Naive thymus-derived CD4-positive, alpha-beta T cell (primary cell): ENCODE data around the gene AFG3L2. TPM values are rescaled to one million over a fixed set of nuclear protein-coding genes. Genes with fewer than 3 reads are reported as not detected.

Source experiments
- ATAC-seq: fragments of 150-1000 bp; cut with Tn5 transposase; 2 replicates; pipeline ENCODE4 v1.10.0; 2021; ENCODE audit warnings: mild to moderate bottlenecking, moderate library complexity
- CTCF ChIA-PET: fragments of 350-600 bp; sonication (Branson Sonifier 250); formaldehyde crosslinking; loops from one replicate; lab custom pipeline; 2021; ENCODE audit warnings: antibody characterized with exemption; lab: Charles Lee
- POLR2A ChIA-PET: fragments of 350-600 bp; sonication (Branson Sonifier 250); formaldehyde crosslinking; loops from one replicate; lab custom pipeline; 2021; ENCODE audit warnings: antibody characterized with exemption, inconsistent platforms; lab: Charles Lee
- DNase-seq, 9 donors: peaks; one replicate each; pipeline versions ENCODE4 v3.0.0 to v3.0.0-alpha.2; 2020 to 2022; ENCODE audit warnings: mixed read lengths in 1 of 9
- H3K27ac ChIP-seq: one replicate; pipeline ENCODE4 v1.7.0; 2013; ENCODE audit warnings: mild to moderate bottlenecking, low read depth, low read length, moderate library complexity
- H3K27me3 ChIP-seq, 2 donors: one replicate each; pipeline ENCODE4 v1.7.0; 2013; ENCODE audit warnings: low read length in 2 of 2, mild to moderate bottlenecking in 2 of 2, moderate library complexity in 2 of 2; ENCODE audit not compliant: control insufficient read depth in 2 of 2, insufficient read depth in 2 of 2
- H3K36me3 ChIP-seq, 3 experiments: 1 replicate in 2 of 3; 2 replicates in 1 of 3; pipeline ENCODE4 v1.7.0; 2013; ENCODE audit warnings: low read length in 3 of 3, mild to moderate bottlenecking in 3 of 3, moderate library complexity in 1 of 3; ENCODE audit not compliant: insufficient read depth in 3 of 3, control insufficient read depth in 2 of 3
- H3K4me1 ChIP-seq, 2 donors: one replicate each; pipeline ENCODE4 v1.7.0; 2013; ENCODE audit warnings: low read length in 2 of 2, mild to moderate bottlenecking in 2 of 2, moderate library complexity in 1 of 2; ENCODE audit not compliant: control insufficient read depth in 2 of 2, insufficient read depth in 2 of 2
- H3K4me3 ChIP-seq: 2 replicates; pipeline ENCODE4 v1.7.0; 2013; ENCODE audit warnings: mild to moderate bottlenecking, low read length
- H3K9me3 ChIP-seq, 3 experiments: 1 replicate in 2 of 3; 2 replicates in 1 of 3; pipeline ENCODE4 v1.7.0; 2013; ENCODE audit warnings: low read length in 3 of 3; ENCODE audit not compliant: control insufficient read depth in 2 of 3
- H3K27ac Mint-ChIP-seq, 9 donors: one replicate each; pipeline ENCODE4 v1.8.0; 2020 to 2022; ENCODE audit warnings: mixed read lengths in 9 of 9, mild to moderate bottlenecking in 8 of 9, moderate library complexity in 5 of 9, inconsistent platforms in 2 of 9
- H3K27me3 Mint-ChIP-seq, 5 donors: one replicate each; pipeline ENCODE4 v1.8.0; 2021 to 2022; ENCODE audit warnings: mixed read lengths in 5 of 5, mild to moderate bottlenecking in 1 of 5
- H3K36me3 Mint-ChIP-seq, 5 donors: one replicate each; pipeline ENCODE4 v1.8.0; 2020 to 2022; ENCODE audit warnings: mixed read lengths in 5 of 5, mild to moderate bottlenecking in 3 of 5, inconsistent platforms in 1 of 5
- H3K4me1 Mint-ChIP-seq, 7 donors: one replicate each; pipeline ENCODE4 v1.8.0; 2020 to 2022; ENCODE audit warnings: mixed read lengths in 7 of 7, mild to moderate bottlenecking in 3 of 7, inconsistent platforms in 1 of 7
- H3K4me3 Mint-ChIP-seq, 10 donors: one replicate each; pipeline ENCODE4 v1.8.0; 2020 to 2022; ENCODE audit warnings: mild to moderate bottlenecking in 10 of 10, mixed read lengths in 10 of 10, moderate library complexity in 6 of 10, inconsistent platforms in 2 of 10
- H3K9me3 Mint-ChIP-seq, 11 donors: one replicate each; pipeline ENCODE4 v1.8.0; 2020 to 2022; ENCODE audit warnings: mixed read lengths in 11 of 11, mild to moderate bottlenecking in 4 of 11, inconsistent platforms in 1 of 11, moderate library complexity in 1 of 11
- intact Hi-C, 2 donors: fragments of 100-400 bp; cut with micrococcal nuclease; formaldehyde crosslinking; loops; one replicate each; pipeline ENCODE4 v1.15.1; 2023
- polyA plus RNA-seq, 2 donors: library from polyadenylated mRNA; unstranded; fragments of 300-500 nt; fragmentation: Illumina TruSeq; gene quantifications; one replicate each; pipeline ENCODE4 v1.2.3, GENCODE V29; 2021
- total RNA-seq, 6 experiments: library from RNA in 5 of 6; stranded (reverse) in 5 of 6; gene quantifications; 1 replicate in 5 of 6; 2 replicates in 1 of 6; pipeline ENCODE4 v1.2.3 and lab custom pipeline; 2021 to 2026

Gene AFG3L2
- total and polyA plus RNA-seq, 7 experiments from 2014 or later, result 26.3 to 42.3 (median 32.0) TPM

DNA sequence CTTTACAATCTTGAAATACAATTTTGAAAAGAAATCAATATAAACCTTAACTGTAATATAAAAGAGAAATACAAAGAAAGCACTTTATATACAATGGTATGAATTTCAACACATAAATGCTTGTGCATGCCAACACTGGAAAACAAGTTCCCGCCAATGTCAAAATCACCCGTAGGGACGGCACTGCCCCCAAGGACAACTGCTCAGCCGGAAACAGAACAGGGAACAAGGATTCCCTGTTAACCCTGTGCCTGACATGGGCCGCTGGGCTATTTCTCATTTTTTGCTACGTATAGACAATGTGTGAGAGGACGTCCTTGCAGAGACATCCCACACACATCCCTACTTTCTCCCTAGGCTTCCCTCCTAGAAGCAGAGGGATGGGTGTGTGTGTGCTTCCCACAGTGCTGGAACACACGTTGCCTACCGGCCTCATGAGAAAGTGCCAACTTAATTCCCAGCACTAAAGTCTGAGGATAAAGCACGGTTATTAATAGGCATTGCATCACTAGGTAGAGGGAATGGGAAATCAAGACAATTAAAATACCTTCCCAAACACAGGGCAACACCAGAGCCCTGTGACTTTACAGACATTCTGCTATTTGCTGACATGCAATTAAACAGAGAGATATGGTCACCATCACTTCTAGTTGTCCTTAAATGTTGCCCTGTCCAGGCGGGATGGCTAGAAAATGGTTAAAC, 14.4 kb downstream of the AFG3L2 start:
- Histone ChIP-seq H3K27ac (no peak overlapping the region), H3K27me3 (no peaks in the 10 kb centered on the region), H3K4me3 (no peak overlapping the region), H3K9me3 (no peaks in the 10 kb centered on the region), H3K4me1 (no peaks in the 10 kb centered on the region), H3K36me3 (peaks cover 14 to 82% (median 25%) of the 10 kb centered on the region in 3 experiments)
- Mint-ChIP-seq H3K27me3 (no peaks in the 10 kb centered on the region), H3K4me1 (peaks cover 0 to 5% (median 2%) of the 10 kb centered on the region in 7 donors), H3K4me3 (no peak overlapping the region), H3K9me3 (peaks cover 0 to 1% (median 0%) of the 10 kb centered on the region in 11 donors), H3K27ac (no peak overlapping the region), H3K36me3 (peaks cover 16 to 56% (median 24%) of the 10 kb centered on the region in 5 donors)
- intact Hi-C loops, result no loop called here
- CTCF ChIA-PET, result no interaction called here
- ATAC-seq (no peak), DNase-seq (no peak)
- POLR2A ChIA-PET, result no interaction called here

DNA sequence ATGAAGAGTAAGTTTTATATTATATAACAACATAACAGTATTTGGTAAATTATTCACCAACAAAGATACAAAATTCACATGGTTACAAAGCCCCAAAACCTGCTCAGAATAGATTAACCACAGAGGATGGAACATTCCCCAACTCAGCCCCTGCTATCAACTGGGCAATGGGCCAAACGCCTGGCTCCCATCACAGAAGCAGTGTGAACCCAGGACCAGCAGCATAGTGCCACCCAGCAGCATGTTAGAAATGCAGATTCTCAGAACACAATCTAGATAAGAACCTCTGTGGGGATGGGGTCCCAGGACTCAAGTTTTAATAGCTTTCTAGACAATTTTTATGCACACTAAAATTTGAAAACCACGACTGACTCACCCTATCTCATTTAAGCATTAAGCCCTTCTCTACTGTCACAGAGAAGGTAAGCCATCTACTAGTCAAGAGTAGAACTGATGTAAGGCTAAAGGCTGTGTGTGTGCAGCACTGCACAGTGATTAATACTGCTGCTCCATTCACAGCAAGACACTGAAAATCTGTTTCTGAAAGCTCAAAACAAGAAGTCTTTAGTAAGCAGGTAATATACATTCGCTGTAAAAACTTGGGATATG, 15.2 kb downstream of the AFG3L2 start:
- no peak for DNase-seq
- H3K36me3 Mint-ChIP-seq, result peaks cover 12 to 56% (median 23%) of the 10 kb centered on the region in 5 donors

DNA sequence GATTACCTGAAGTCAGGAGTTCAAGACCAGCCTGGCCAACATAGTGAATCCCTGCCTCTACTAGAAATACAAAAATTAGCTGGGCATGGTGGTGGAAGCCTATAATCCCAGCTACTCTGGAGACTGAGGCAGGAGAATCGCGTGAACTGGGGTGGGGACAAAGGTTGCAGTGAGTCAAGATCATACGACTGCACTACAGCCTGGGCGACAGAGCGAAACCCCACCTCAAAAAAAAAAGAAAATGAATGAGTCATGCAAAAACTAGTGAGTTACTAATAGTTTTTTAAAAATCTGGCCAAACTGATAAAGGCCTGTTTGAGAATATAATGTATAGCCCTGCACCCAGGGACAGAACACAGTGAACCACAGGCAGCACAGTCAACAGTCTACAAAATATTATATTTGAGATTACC, 17.5 kb downstream of the AFG3L2 start:
- H3K27me3 ChIP-seq, result no peaks in the 10 kb centered on the region
- H3K9me3 ChIP-seq, result no peaks in the 10 kb centered on the region
- ATAC-seq (no peak), DNase-seq (no peak)
- H3K27ac Mint-ChIP-seq, result no peak overlapping the region
- H3K36me3 ChIP-seq, result peaks cover 4 to 75% (median 7%) of the 10 kb centered on the region in 3 experiments
- ChIA-PET POLR2A (no interaction called here), CTCF (no interaction called here)
- intact Hi-C loops, result no loop called here
- H3K4me3 ChIP-seq, result no peak overlapping the region
- no peaks in the 10 kb centered on the region for H3K27me3 Mint-ChIP-seq
- H3K27ac ChIP-seq, result no peak overlapping the region
- H3K4me1 Mint-ChIP-seq, result peaks cover 0 to 5% (median 0%) of the 10 kb centered on the region in 7 donors
- no peak overlapping the region for H3K4me3 Mint-ChIP-seq
- H3K4me1 ChIP-seq, result no peaks in the 10 kb centered on the region
- peaks cover 13 to 55% (median 22%) of the 10 kb centered on the region in 5 donors for H3K36me3 Mint-ChIP-seq
- H3K9me3 Mint-ChIP-seq, result peaks cover 0 to 1% (median 0%) of the 10 kb centered on the region in 11 donors

More for the DNA sequence above, 15.2 kb downstream of the AFG3L2 start:
- H3K4me1 Mint-ChIP-seq, result peaks cover 0 to 4% (median under 1%) of the 10 kb centered on the region in 7 donors
- no peak overlapping the region for H3K4me3 ChIP-seq
- peaks cover 0 to 1% (median 0%) of the 10 kb centered on the region in 11 donors for H3K9me3 Mint-ChIP-seq
- no peak for ATAC-seq
- H3K9me3 ChIP-seq, result no peaks in the 10 kb centered on the region
- CTCF ChIA-PET, result no interaction called here
- no peaks in the 10 kb centered on the region for H3K27me3 ChIP-seq
- no peak overlapping the region for H3K4me3 Mint-ChIP-seq
- peaks cover 14 to 78% (median 18%) of the 10 kb centered on the region in 3 experiments for H3K36me3 ChIP-seq
- no peak overlapping the region for H3K27ac Mint-ChIP-seq
- no peaks in the 10 kb centered on the region for H3K27me3 Mint-ChIP-seq
- H3K27ac ChIP-seq, result no peak overlapping the region
- POLR2A ChIA-PET, result no interaction called here
- intact Hi-C loops, result no loop called here
- no peaks in the 10 kb centered on the region for H3K4me1 ChIP-seq

DNA sequence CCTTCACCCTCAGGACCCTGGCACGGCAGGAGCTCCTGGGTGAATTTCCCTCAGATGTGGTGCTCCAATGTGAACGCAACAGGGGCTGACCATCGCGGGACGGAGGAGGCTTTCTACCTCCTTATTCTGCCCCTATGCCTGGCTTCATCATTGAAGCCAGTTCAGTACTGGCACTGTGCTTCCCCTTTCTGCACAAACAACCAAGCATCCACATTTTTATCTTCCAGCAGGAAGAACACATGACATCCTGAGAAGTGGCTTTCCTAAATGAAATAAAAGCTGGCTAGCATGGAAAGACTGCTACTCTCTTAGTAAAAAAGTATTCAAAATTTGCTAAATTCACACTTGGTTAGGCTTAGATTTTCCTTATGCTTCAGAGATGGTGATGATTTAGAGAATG, 24.8 kb downstream of the AFG3L2 start:
- Mint-ChIP-seq H3K27me3 (no peaks in the 10 kb centered on the region), H3K27ac (no peak overlapping the region), H3K36me3 (peaks cover 10 to 60% (median 35%) of the 10 kb centered on the region in 5 donors), H3K9me3 (no peaks in the 10 kb centered on the region), H3K4me1 (peaks cover 0 to 4% (median 0%) of the 10 kb centered on the region in 7 donors), H3K4me3 (no peak overlapping the region)
- H3K4me1 ChIP-seq, result no peaks in the 10 kb centered on the region
- ATAC-seq (no peak), DNase-seq (no peak)
- peaks cover 0 to 2% of the 10 kb centered on the region in 2 donors for H3K27me3 ChIP-seq
- H3K27ac ChIP-seq, result no peak overlapping the region
- intact Hi-C loops, result no loop called here
- peaks cover 8 to 74% (median 12%) of the 10 kb centered on the region in 3 experiments for H3K36me3 ChIP-seq
- ChIA-PET POLR2A (no interaction called here), CTCF (no interaction called here)
- H3K9me3 ChIP-seq, result no peaks in the 10 kb centered on the region
- H3K4me3 ChIP-seq, result no peak overlapping the region

DNA sequence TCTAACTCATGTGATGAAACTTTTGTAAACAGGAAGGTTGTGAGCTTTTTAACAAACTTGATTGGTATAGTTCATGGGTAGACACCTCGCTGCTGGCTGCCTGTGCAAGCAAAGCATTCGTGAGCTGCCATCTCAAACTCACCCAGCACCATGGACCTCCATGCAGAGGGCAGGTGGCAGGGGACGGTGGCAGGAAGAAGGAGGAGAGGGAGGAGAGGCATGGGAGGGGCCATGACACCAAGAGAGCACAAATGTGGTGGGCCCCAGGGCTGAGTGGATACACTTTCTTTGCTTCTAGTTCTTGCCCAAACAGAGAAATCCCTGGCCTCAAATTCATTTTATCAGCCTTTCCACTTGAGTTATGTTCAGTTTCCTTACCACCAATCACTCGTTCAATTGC, 29.1 kb downstream of the AFG3L2 start:
- CTCF ChIA-PET, result no interaction called here
- no peaks in the 10 kb centered on the region for H3K27me3 Mint-ChIP-seq
- H3K36me3 Mint-ChIP-seq, result peaks cover 21 to 67% (median 42%) of the 10 kb centered on the region in 5 donors

DNA sequence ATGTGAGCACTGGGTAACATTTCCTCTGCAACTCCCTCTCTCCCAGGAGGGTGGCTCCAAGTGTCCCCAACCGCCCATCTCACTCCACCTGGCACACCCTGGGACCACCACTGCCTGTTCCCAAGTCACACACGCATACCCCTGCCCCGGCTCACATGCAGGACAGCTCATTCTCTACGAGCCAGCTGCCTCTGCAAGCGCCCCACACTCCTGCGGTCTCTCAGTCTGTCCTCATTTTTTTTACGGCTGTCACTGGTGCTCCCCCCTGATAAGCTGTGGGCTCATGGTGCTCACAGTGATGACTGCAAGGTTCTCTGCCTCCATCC, 30.8 kb downstream of the AFG3L2 start:
- no peaks in the 10 kb centered on the region for H3K9me3 ChIP-seq
- no peaks in the 10 kb centered on the region for H3K4me1 ChIP-seq
- no peak overlapping the region for H3K27ac ChIP-seq
- H3K27me3 ChIP-seq, result peaks cover 0 to 2% of the 10 kb centered on the region in 2 donors
- DNase-seq (no peak), ATAC-seq (no peak)
- ChIA-PET POLR2A (no interaction called here), CTCF (no interaction called here)
- intact Hi-C loops, result no loop called here
- no peaks in the 10 kb centered on the region for H3K27me3 Mint-ChIP-seq
- peaks cover 19 to 66% (median 47%) of the 10 kb centered on the region in 5 donors for H3K36me3 Mint-ChIP-seq
- H3K9me3 Mint-ChIP-seq, result peaks cover 0 to 2% (median 0%) of the 10 kb centered on the region in 11 donors
- H3K36me3 ChIP-seq, result peaks cover 8 to 81% (median 10%) of the 10 kb centered on the region in 3 experiments
- H3K4me1 Mint-ChIP-seq, result peaks cover 0 to 6% (median 0%) of the 10 kb centered on the region in 7 donors
- H3K27ac Mint-ChIP-seq, result peak overlapping the region in 3 of 9 donors; percentile 4 to 78 (median 61)
- peak overlapping the region in 1 of 10 donors; percentile 45 for H3K4me3 Mint-ChIP-seq
- H3K4me3 ChIP-seq, result no peak overlapping the region

More for the DNA sequence above, 29.1 kb downstream of the AFG3L2 start:
- Histone ChIP-seq H3K4me1 (no peaks in the 10 kb centered on the region), H3K27ac (no peak overlapping the region), H3K27me3 (peaks cover 0 to 2% of the 10 kb centered on the region in 2 donors), H3K36me3 (peaks cover 8 to 86% (median 12%) of the 10 kb centered on the region in 3 experiments), H3K9me3 (no peaks in the 10 kb centered on the region), H3K4me3 (no peak overlapping the region)
- intact Hi-C loops, result no loop called here
- POLR2A ChIA-PET, result no interaction called here
- peaks cover 0 to 6% (median 0%) of the 10 kb centered on the region in 7 donors for H3K4me1 Mint-ChIP-seq
- H3K9me3 Mint-ChIP-seq, result peaks cover 0 to 2% (median 0%) of the 10 kb centered on the region in 11 donors
- DNase-seq, result no peak
- no peak overlapping the region for H3K27ac Mint-ChIP-seq
- no peak overlapping the region for H3K4me3 Mint-ChIP-seq
- no peak for ATAC-seq
